Measurements from ENCODE around the gene POLR3C. TPM values are rescaled to one million over a fixed set of nuclear protein-coding genes. Genes with fewer than 3 reads are reported as not detected.

POLR3C gene
- total and polyA plus RNA-seq, 10 of the 15 experiments (the other 5 are each of a cell fraction or from before 2014, with no cell fraction given) = 13.0 to 44.8 (median 34.8) TPM

DNA sequence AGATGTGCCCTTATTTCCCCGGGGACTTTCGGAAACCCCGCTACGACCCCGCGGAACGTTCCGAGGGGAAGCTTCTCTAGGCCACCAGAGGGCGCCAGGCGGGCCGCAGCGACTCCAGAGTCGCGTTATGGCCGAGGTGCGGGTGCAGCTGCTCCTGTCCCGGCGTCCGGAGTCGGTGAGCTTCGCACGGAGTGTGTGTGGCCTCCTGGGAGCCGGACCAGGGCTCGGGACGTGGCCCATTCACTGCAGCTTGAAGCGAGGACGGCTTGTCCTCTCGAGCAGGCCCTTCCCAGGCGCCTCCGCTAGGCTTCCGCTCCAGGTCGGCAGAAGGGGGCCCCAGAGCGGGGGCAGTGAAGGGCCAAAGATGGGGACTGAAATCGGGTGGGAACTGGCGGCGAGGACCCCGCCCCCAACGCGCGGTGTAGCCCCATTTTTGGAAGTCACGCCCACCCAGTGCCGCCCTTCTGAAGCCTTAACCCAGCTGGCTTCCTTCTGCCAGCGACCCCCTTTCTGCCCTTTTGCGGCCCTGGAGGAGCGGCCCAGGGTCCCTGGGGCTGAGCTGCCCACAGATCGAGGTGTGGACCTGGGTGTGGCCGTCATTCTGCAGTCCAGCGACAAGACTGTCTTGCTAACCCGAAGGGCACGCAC lies 21.6 kb downstream of the POLR3C start, which contains the start of gene NUDT17 (continued):
- TF ChIP-seq, protein P1, sequence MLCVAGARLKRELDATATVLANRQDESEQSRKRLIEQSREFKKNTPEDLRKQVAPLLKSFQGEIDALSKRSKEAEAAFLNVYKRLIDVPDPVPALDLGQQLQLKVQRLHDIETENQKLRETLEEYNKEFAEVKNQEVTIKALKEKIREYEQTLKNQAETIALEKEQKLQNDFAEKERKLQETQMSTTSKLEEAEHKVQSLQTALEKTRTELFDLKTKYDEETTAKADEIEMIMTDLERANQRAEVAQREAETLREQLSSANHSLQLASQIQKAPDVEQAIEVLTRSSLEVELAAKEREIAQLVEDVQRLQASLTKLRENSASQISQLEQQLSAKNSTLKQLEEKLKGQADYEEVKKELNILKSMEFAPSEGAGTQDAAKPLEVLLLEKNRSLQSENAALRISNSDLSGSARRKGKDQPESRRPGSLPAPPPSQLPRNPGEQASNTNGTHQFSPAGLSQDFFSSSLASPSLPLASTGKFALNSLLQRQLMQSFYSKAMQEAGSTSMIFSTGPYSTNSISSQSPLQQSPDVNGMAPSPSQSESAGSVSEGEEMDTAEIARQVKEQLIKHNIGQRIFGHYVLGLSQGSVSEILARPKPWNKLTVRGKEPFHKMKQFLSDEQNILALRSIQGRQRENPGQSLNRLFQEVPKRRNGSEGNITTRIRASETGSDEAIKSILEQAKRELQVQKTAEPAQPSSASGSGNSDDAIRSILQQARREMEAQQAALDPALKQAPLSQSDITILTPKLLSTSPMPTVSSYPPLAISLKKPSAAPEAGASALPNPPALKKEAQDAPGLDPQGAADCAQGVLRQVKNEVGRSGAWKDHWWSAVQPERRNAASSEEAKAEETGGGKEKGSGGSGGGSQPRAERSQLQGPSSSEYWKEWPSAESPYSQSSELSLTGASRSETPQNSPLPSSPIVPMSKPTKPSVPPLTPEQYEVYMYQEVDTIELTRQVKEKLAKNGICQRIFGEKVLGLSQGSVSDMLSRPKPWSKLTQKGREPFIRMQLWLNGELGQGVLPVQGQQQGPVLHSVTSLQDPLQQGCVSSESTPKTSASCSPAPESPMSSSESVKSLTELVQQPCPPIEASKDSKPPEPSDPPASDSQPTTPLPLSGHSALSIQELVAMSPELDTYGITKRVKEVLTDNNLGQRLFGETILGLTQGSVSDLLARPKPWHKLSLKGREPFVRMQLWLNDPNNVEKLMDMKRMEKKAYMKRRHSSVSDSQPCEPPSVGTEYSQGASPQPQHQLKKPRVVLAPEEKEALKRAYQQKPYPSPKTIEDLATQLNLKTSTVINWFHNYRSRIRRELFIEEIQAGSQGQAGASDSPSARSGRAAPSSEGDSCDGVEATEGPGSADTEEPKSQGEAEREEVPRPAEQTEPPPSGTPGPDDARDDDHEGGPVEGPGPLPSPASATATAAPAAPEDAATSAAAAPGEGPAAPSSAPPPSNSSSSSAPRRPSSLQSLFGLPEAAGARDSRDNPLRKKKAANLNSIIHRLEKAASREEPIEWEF (IDR thresholded peaks at IDR 0.05; ENCODE audit: insufficient replicate concordance, low read depth, low read length) = no peak
- TF ChIP-seq KLF5 (IDR thresholded peaks at IDR 0.05; ENCODE audit: partially characterized antibody) = no peak
- no peak for TF ChIP-seq TCF7 (IDR thresholded peaks at IDR 0.05; ENCODE audit: borderline replicate concordance)
- TF ChIP-seq NFIC (IDR thresholded peaks at IDR 0.05; ENCODE audit: low read depth, low read length) = no peak
- TF ChIP-seq HDAC6 (IDR thresholded peaks at IDR 0.05; ENCODE audit: unreplicated experiment) = no peak
- no peak for TF ChIP-seq BCL11A (IDR thresholded peaks at IDR 0.05; ENCODE audit: low read depth, low read length)
- no peak for TF ChIP-seq FOXK2 (IDR thresholded peaks at IDR 0.05)
- TF ChIP-seq, protein P2, sequence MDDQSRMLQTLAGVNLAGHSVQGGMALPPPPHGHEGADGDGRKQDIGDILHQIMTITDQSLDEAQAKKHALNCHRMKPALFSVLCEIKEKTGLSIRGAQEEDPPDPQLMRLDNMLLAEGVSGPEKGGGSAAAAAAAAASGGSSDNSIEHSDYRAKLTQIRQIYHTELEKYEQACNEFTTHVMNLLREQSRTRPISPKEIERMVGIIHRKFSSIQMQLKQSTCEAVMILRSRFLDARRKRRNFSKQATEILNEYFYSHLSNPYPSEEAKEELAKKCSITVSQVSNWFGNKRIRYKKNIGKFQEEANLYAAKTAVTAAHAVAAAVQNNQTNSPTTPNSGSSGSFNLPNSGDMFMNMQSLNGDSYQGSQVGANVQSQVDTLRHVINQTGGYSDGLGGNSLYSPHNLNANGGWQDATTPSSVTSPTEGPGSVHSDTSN (IDR thresholded peaks at IDR 0.05; ENCODE audit: insufficient replicate concordance, low read depth, low read length) = no peak
- TF ChIP-seq ZNF687 (IDR thresholded peaks at IDR 0.05) = no peak
- no peak for TF ChIP-seq PAX8 (IDR thresholded peaks at IDR 0.05)
- TF ChIP-seq CHD4 (IDR thresholded peaks at IDR 0.05) = no peak
- no peak for TF ChIP-seq ZNF622 (IDR thresholded peaks at IDR 0.05)
- TF ChIP-seq PAX5 (IDR thresholded peaks at IDR 0.05; ENCODE audit: borderline replicate concordance, low read depth, low read length) = no peak; the same call in 1 of the 2 replicates
- TF ChIP-seq, protein P3, sequence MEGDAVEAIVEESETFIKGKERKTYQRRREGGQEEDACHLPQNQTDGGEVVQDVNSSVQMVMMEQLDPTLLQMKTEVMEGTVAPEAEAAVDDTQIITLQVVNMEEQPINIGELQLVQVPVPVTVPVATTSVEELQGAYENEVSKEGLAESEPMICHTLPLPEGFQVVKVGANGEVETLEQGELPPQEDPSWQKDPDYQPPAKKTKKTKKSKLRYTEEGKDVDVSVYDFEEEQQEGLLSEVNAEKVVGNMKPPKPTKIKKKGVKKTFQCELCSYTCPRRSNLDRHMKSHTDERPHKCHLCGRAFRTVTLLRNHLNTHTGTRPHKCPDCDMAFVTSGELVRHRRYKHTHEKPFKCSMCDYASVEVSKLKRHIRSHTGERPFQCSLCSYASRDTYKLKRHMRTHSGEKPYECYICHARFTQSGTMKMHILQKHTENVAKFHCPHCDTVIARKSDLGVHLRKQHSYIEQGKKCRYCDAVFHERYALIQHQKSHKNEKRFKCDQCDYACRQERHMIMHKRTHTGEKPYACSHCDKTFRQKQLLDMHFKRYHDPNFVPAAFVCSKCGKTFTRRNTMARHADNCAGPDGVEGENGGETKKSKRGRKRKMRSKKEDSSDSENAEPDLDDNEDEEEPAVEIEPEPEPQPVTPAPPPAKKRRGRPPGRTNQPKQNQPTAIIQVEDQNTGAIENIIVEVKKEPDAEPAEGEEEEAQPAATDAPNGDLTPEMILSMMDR (IDR thresholded peaks at IDR 0.05 in 2 of 3, conservative IDR thresholded peaks at IDR 0.05 in 1 of 3; ENCODE audit: control insufficient read depth in 2 of 3, extremely low read depth in 1 of 3, insufficient read depth in 1 of 3, low read depth in 3 of 3, low read length in 3 of 3) = peak; percentile 87 to 94 (median 92)
- TF ChIP-seq YY1 (IDR thresholded peaks at IDR 0.05; ENCODE audit: low read depth, low read length) = peak; percentile 92
- TF ChIP-seq EED (IDR thresholded peaks at IDR 0.05; ENCODE audit: low read depth) = no peak
- peak; percentile 66; the same call in 1 of the 2 replicates for TF ChIP-seq BACH1 (IDR thresholded peaks at IDR 0.05; ENCODE audit: borderline replicate concordance)
- TF ChIP-seq LARP7 (IDR thresholded peaks at IDR 0.05) = peak; percentile 59; the same call in 1 of the 2 replicates

Measured in GM12878 (cell line).